ENCODE data around the gene CORO6. TPM values are rescaled to one million over a fixed set of nuclear protein-coding genes. Genes with fewer than 3 reads are reported as not detected.
A peak's percentile ranks its signal among the peaks of the same experiment; 100 is the strongest.

Gene CORO6
- total and polyA plus RNA-seq, 2 of the 13 experiments (the other 11 are each of a cell fraction or from before 2014, with no cell fraction given): 0.42 to 0.82 TPM

DNA sequence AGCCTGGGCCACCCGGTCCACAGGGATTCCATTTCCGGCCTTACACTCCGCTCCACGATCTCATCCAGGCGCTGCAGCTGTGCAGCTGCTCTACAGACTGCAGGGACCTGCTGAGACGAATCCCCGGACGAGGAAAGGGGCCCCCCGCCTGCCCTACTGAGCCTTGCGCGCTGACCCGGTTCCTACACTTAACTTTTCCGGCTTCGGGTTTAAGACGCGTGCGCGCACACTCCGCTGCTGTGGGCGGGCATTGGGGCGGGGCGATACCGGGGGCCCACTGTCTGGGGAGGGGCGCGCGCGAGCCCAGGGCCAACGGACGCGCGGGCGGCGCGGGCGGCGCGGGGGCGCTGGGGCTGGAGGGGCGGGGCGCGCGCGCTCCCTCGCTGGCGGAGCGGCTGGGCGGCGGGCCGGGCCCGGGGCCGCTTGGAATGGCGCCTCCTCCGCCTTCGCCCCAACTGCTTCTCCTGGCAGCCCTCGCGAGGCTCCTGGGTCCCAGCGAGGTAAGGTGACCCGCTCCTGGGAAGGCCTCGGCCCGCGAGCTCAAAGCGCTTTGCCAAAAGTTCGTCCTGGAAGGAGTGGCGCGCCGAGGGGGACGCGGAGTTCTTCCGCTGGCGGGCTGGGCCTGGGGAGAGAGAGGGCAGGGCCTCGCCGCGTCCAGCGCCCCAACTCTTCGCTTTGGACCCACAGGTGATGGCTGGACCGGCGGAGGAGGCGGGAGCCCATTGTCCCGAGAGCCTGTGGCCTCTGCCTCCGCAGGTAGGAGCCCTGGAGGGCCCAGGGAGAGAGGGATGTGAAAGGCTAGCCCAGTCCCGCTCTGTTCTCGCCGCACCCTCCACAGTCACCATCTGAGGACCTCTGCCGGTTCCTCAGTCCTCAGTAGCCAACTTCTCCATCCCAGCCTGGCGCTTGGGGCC lies 54.1 kb downstream of the CORO6 start, which contains the start of gene TP53I13 (continued):
- TF ChIP-seq, protein P1, sequence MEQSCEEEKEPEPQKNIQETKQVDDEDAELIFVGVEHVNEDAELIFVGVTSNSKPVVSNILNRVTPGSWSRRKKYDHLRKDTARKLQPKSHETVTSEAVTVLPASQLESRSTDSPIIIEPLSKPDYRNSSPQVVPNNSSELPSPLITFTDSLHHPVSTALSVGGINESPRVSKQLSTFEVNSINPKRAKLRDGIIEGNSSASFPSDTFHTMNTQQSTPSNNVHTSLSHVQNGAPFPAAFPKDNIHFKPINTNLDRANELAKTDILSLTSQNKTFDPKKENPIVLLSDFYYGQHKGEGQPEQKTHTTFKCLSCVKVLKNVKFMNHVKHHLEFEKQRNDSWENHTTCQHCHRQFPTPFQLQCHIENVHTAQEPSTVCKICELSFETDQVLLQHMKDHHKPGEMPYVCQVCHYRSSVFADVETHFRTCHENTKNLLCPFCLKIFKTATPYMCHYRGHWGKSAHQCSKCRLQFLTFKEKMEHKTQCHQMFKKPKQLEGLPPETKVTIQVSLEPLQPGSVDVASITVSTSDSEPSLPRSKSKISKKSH (CRISPR knock-in tag; IDR thresholded peaks at IDR 0.05; ENCODE audit: borderline replicate concordance): no peak; the same call in 1 of the 2 replicates
- TF ChIP-seq ZNF709 (CRISPR knock-in tag; IDR thresholded peaks at IDR 0.05): no peak
- TF ChIP-seq, protein P2, sequence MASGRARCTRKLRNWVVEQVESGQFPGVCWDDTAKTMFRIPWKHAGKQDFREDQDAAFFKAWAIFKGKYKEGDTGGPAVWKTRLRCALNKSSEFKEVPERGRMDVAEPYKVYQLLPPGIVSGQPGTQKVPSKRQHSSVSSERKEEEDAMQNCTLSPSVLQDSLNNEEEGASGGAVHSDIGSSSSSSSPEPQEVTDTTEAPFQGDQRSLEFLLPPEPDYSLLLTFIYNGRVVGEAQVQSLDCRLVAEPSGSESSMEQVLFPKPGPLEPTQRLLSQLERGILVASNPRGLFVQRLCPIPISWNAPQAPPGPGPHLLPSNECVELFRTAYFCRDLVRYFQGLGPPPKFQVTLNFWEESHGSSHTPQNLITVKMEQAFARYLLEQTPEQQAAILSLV (CRISPR knock-in tag; IDR thresholded peaks at IDR 0.05; ENCODE audit: borderline replicate concordance): peak; percentile 42; the same call in 1 of the 2 replicates
- no peak for TF ChIP-seq NR2C2 (CRISPR knock-in tag; IDR thresholded peaks at IDR 0.05; ENCODE audit: borderline replicate concordance)
- peak; percentile 65 for TF ChIP-seq AGO2 (optimal IDR thresholded peaks at IDR 0.05; ENCODE audit: low read depth, low read length)
- TF ChIP-seq, protein P3, sequence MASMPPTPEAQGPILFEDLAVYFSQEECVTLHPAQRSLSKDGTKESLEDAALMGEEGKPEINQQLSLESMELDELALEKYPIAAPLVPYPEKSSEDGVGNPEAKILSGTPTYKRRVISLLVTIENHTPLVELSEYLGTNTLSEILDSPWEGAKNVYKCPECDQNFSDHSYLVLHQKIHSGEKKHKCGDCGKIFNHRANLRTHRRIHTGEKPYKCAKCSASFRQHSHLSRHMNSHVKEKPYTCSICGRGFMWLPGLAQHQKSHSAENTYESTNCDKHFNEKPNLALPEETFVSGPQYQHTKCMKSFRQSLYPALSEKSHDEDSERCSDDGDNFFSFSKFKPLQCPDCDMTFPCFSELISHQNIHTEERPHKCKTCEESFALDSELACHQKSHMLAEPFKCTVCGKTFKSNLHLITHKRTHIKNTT (CRISPR knock-in tag; IDR thresholded peaks at IDR 0.05): no peak
- TF ChIP-seq ESRRA (CRISPR knock-in tag; IDR thresholded peaks at IDR 0.05; ENCODE audit: low read depth): no peak
- TF ChIP-seq ZNF749 (CRISPR knock-in tag; IDR thresholded peaks at IDR 0.05; ENCODE audit: borderline replicate concordance): peak; percentile 80
- peak; percentile 94 for TF ChIP-seq ZFY (CRISPR knock-in tag; IDR thresholded peaks at IDR 0.05)
- no peak for TF ChIP-seq ZBTB8A (CRISPR knock-in tag; IDR thresholded peaks at IDR 0.05; ENCODE audit: borderline replicate concordance, low read depth)
- peak; percentile 78 for TF ChIP-seq SAP130 (CRISPR knock-in tag; IDR thresholded peaks at IDR 0.05; ENCODE audit: low read depth)
- TF ChIP-seq, protein P4, sequence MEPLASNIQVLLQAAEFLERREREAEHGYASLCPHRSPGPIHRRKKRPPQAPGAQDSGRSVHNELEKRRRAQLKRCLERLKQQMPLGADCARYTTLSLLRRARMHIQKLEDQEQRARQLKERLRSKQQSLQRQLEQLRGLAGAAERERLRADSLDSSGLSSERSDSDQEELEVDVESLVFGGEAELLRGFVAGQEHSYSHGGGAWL (CRISPR knock-in tag; IDR thresholded peaks at IDR 0.05): peak; percentile 55; the same call in 1 of the 2 replicates
- no peak for TF ChIP-seq ZNF224 (CRISPR knock-in tag; IDR thresholded peaks at IDR 0.05)
- TF ChIP-seq, protein P5, sequence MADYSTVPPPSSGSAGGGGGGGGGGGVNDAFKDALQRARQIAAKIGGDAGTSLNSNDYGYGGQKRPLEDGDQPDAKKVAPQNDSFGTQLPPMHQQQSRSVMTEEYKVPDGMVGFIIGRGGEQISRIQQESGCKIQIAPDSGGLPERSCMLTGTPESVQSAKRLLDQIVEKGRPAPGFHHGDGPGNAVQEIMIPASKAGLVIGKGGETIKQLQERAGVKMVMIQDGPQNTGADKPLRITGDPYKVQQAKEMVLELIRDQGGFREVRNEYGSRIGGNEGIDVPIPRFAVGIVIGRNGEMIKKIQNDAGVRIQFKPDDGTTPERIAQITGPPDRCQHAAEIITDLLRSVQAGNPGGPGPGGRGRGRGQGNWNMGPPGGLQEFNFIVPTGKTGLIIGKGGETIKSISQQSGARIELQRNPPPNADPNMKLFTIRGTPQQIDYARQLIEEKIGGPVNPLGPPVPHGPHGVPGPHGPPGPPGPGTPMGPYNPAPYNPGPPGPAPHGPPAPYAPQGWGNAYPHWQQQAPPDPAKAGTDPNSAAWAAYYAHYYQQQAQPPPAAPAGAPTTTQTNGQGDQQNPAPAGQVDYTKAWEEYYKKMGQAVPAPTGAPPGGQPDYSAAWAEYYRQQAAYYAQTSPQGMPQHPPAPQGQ (CRISPR knock-in tag; IDR thresholded peaks at IDR 0.05; ENCODE audit: borderline replicate concordance): no peak
- no peak for TF ChIP-seq MYNN (CRISPR knock-in tag; IDR thresholded peaks at IDR 0.05; ENCODE audit: low read depth)
- TF ChIP-seq, protein P6, sequence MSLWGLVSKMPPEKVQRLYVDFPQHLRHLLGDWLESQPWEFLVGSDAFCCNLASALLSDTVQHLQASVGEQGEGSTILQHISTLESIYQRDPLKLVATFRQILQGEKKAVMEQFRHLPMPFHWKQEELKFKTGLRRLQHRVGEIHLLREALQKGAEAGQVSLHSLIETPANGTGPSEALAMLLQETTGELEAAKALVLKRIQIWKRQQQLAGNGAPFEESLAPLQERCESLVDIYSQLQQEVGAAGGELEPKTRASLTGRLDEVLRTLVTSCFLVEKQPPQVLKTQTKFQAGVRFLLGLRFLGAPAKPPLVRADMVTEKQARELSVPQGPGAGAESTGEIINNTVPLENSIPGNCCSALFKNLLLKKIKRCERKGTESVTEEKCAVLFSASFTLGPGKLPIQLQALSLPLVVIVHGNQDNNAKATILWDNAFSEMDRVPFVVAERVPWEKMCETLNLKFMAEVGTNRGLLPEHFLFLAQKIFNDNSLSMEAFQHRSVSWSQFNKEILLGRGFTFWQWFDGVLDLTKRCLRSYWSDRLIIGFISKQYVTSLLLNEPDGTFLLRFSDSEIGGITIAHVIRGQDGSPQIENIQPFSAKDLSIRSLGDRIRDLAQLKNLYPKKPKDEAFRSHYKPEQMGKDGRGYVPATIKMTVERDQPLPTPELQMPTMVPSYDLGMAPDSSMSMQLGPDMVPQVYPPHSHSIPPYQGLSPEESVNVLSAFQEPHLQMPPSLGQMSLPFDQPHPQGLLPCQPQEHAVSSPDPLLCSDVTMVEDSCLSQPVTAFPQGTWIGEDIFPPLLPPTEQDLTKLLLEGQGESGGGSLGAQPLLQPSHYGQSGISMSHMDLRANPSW (CRISPR knock-in tag; IDR thresholded peaks at IDR 0.05; ENCODE audit: borderline replicate concordance): no peak
- no peak for TF ChIP-seq MZF1 (CRISPR knock-in tag; IDR thresholded peaks at IDR 0.05; ENCODE audit: borderline replicate concordance)
- TF ChIP-seq TRIM24 (CRISPR knock-in tag; IDR thresholded peaks at IDR 0.05): no peak
- no peak for TF ChIP-seq ZNF468 (CRISPR knock-in tag; IDR thresholded peaks at IDR 0.05)
